PFSK-1 (cell line): ENCODE data around the gene RHOXF1.
"Not testable (repeated sequence)": the region's sequence is repeated elsewhere in the genome, so short reads cannot be mapped to it uniquely, and the experiment has no call there.

ENCODE experiments used
- FOXP2 ChIP-seq: optimal IDR thresholded peaks from 2 replicates; pipeline ENCODE3; 2011; ENCODE audit warnings: borderline replicate concordance, control low read depth, inconsistent platforms; ENCODE audit not compliant: insufficient read depth; ENCODE audit errors: extremely low read length, extremely low read depth
- POLR2AphosphoS5 ChIP-seq: IDR thresholded peaks from 2 replicates; pipeline ENCODE4 v1.6.1; 2012; ENCODE audit warnings: low read depth, mild to moderate bottlenecking, control low read depth, low read length, moderate library complexity
- TAF1 ChIP-seq: IDR thresholded peaks from 2 replicates; pipeline ENCODE4 v1.6.1; 2012; ENCODE audit warnings: low read length, control low read depth, borderline replicate concordance; ENCODE audit not compliant: insufficient read depth

RHOXF1 gene

GRCh38 chrX:120077590-120077989 lies 38.1 kb downstream of the RHOXF1 start, which contains the start of gene RHOXF2B:
RHOXF2B (minus strand) TSS chrX:120077690; CDS start chrX:120077552, 138 bp downstream.
- not testable (repeated sequence) for TF ChIP-seq TAF1, FOXP2, POLR2AphosphoS5
